Skeletal muscle tissue (tissue), 4 donors: ENCODE results near the gene MYO9B. TPM values are rescaled to one million over a fixed set of nuclear protein-coding genes. Genes with fewer than 3 reads are reported as not detected.

Experiments used
- H3K27ac ChIP-seq: one replicate; pipeline ENCODE4 v1.7.0; 2013; ENCODE audit warnings: mild to moderate bottlenecking, low read depth, low read length, inconsistent platforms
- H3K27me3 ChIP-seq, 3 donors: one replicate each; pipeline ENCODE4 v1.7.0; 2013; ENCODE audit warnings: low read length in 3 of 3; ENCODE audit not compliant: control insufficient read depth in 3 of 3, insufficient read depth in 3 of 3
- H3K36me3 ChIP-seq, 3 donors: one replicate each; pipeline ENCODE4 v1.7.0; 2013; ENCODE audit warnings: low read length in 3 of 3; ENCODE audit not compliant: control insufficient read depth in 3 of 3, insufficient read depth in 3 of 3
- H3K4me1 ChIP-seq, 3 donors: one replicate each; pipeline ENCODE4 v1.7.0; 2013; ENCODE audit warnings: low read length in 3 of 3, mild to moderate bottlenecking in 3 of 3; ENCODE audit not compliant: control insufficient read depth in 3 of 3, insufficient read depth in 3 of 3
- H3K4me3 ChIP-seq, 3 donors: one replicate each; pipeline ENCODE4 v1.7.0; 2013; ENCODE audit warnings: low read length in 3 of 3
- H3K9ac ChIP-seq, 3 donors: one replicate each; pipeline ENCODE4 v1.7.0; 2013; ENCODE audit warnings: low read length in 3 of 3, mild to moderate bottlenecking in 3 of 3, moderate library complexity in 2 of 3, low read depth in 1 of 3
- H3K9me3 ChIP-seq, 3 donors: one replicate each; pipeline ENCODE4 v1.7.0; 2013; ENCODE audit warnings: low read length in 3 of 3; ENCODE audit not compliant: control insufficient read depth in 3 of 3
- total RNA-seq: library from RNA; depleted of rRNA; stranded (reverse); fragments of >200 nt; gene quantifications from one replicate; pipeline ENCODE4 v1.2.3, GENCODE V29; 2014
- donor health status: Osteomylitis.

The MYO9B gene
- total RNA-seq, 1 donor from 2014 or later, result 12.5 TPM

DNA sequence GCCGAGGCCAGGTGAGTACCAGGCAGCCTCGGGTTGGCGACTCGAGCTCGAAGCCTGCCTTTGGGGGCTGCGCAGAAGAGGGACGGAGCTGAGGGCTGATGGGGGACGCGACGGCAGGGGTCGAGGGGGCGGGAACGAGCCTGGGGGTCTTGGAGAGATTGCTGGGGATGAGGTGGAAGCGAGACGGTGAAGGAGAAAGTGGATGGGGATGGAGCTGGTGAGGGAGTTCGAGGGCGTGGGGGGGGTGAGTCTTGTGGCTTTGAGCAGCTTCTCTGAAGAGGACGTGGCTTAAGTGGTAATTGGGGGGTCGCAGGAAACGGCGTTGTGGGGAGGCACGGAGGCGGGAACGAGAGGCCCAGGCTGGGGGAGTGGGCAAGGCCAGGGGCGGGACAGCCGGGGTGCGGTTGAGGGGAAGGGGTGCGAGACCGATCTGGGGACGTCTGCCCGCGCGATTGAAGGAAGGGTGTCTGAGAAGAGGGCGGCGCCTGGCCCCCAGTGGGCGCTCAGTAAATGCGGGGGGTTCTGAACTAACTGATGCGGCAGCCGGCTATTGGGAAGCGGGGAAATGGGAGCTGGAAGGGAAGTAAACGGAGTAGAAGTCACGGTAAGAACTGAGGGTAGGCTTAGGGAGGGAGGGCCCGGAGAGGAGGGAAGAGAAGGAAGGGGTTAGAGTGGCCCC is 426 bp downstream of the MYO9B start:
- Histone ChIP-seq H3K9ac (peak overlapping the region; percentile 58 to 83 (median 65)), H3K4me1 (peaks cover 28 to 51% (median 39%) of the 10 kb centered on the region in 3 donors), H3K4me3 (peak overlapping the region; percentile 77 to 81 (median 80)), H3K36me3 (peaks cover 0 to 8% (median 0%) of the 10 kb centered on the region in 3 donors), H3K27me3 (no peaks in the 10 kb centered on the region), H3K27ac (peak overlapping the region; percentile 57), H3K9me3 (no peaks in the 10 kb centered on the region)

DNA sequence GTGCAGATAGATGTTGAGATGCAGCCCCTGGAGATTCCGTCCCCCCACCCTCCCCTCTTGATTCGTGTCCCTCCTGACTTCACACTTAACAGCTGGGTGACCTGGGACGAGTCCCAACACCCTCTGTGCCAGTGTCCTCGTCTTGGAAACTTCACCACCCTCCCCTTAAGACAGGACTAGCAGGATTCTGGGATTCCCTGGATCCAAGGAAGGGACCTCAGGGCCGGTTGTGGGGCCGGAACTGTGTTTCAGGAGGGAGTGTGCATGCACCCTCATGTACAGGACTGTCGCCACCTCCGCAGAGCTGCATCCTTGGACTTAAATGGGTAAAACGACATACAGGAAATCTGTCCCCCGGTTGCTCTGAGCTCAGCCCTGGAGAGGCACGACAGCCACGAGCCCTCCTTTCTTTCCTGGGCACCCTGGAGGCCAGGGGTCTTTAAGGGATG is 990 bp downstream of the MYO9B start:
- H3K4me1 ChIP-seq, result peaks cover 28 to 51% (median 39%) of the 10 kb centered on the region in 3 donors
- no peaks in the 10 kb centered on the region for H3K9me3 ChIP-seq
- peak overlapping the region; percentile 77 to 81 (median 80) for H3K4me3 ChIP-seq
- no peaks in the 10 kb centered on the region for H3K27me3 ChIP-seq
- peak overlapping the region; percentile 58 to 83 (median 65) for H3K9ac ChIP-seq
- peaks cover 0 to 3% (median 0%) of the 10 kb centered on the region in 3 donors for H3K36me3 ChIP-seq
- H3K27ac ChIP-seq, result peak overlapping the region; percentile 57

DNA sequence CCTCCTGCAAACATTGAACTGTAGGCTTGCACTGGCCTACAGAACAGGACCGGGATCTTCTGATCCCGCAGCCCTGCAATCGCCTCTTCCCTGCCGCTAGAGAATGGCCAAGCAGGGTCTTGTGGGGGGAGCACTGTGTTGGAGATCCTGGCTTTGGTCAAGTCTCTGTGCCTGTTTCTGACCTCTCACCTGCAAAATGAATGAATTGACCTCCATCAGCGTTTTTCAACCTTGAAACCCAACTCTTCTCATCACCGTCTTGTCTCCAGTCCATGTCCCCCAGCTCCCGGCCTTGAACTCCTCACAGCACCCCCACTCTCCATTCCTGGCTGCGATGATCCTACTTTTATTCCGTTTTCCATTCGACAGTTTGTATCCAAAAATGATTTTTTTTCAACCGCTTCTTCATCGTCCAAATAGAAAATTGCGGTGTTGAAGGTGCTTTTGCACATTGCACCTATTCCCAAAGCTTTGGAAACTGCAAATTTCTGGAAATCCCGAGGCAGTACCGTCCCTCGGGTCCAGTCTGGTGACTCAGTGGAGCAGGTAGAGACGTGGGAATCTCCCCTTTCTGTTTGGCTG is 2.0 kb downstream of the MYO9B start:
- Histone ChIP-seq H3K36me3 (peaks cover 0 to 3% (median 0%) of the 10 kb centered on the region in 3 donors), H3K27me3 (no peaks in the 10 kb centered on the region), H3K27ac (no peak overlapping the region), H3K4me1 (peaks cover 28 to 56% (median 44%) of the 10 kb centered on the region in 3 donors), H3K9ac (no peak overlapping the region), H3K9me3 (no peaks in the 10 kb centered on the region), H3K4me3 (no peak overlapping the region)

DNA sequence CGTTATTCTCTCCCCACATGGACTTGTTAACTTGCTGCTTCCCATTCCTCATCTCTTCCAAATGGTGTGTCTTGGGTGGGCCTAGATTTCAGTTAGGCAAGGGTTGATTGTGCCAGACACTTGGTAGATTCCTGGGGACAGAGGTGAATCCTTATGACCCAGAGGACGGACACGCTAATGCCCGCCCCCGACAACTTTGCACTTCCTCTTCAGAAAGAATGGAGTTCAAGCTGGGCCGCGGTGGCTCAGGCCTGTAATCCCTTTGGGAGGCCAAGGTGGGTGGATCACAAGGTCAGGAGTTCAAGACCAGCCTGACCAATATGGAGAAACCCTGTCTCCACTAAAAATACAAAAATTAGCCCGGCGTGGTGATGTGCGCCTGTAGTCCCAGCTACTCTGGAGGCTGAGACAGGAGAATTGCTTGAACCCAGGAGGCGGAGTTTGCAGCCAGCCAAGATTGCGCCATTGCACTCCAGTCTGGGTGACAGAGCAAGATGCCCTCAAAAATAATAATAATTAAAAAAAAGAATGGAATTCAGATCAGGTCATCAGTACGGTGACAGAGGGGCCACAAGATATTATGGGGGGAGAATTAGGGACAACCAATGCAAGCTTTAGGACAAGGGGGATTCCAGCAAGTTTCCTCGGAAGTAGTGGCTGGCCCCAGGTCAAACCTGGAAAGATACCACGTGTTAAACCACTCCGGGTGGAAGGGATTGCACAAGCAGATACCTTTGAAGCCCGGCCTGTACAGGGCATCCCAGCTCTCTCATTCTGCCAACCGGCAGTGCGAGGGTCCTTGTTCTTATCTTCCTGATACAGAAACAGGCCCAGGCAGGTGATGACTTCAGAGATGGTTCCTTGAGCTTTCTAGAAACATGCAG is 2.7 kb downstream of the MYO9B start:
- Histone ChIP-seq H3K4me3 (no peak overlapping the region), H3K27ac (no peak overlapping the region), H3K9me3 (no peaks in the 10 kb centered on the region), H3K27me3 (no peaks in the 10 kb centered on the region), H3K36me3 (no peaks in the 10 kb centered on the region), H3K4me1 (peaks cover 28 to 56% (median 47%) of the 10 kb centered on the region in 3 donors), H3K9ac (no peak overlapping the region)

DNA sequence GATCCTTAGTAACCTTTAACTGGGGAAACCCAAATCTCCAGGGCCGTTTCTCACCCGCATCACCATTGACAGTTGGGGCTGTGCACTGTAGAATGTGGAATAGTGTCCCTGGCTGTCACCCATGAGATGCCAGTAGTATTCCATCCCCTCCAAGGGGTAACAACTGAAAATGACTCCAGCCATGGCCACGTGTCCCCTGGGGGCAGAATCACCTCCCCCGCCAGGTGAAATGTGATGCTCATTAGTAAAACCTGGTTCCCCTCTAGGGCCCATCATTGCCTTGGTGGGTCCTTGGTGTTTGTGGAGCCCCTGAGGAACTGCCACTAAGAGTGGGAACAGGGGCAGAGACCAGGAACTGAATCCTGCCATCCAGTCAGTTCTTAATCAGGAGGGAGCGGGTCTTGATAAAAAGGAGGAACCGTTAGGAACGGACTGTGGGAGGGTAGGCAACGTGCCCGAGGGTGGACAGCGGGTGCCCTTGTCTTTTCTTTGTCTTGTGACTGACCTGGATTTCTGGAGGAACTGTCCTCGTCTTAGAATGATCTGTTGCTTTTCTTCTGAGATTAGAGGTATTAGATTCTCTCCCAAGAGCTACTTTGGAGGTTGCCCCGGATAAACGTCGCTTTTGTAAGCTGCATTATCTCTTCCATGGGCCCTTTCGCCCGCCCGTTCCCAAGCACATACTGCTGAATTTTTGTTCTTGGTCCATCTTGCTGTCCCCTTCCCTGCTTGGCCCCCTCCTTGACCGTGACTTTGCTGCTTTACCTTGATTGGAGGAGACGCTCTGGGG is 3.5 kb downstream of the MYO9B start:
- Histone ChIP-seq H3K9me3 (no peaks in the 10 kb centered on the region), H3K4me3 (peak overlapping the region in 2 of 3 donors; percentile 54 to 58), H3K27ac (peak overlapping the region; percentile 77), H3K36me3 (no peaks in the 10 kb centered on the region), H3K4me1 (peaks cover 26 to 54% (median 44%) of the 10 kb centered on the region in 3 donors), H3K9ac (peak overlapping the region in 2 of 3 donors; percentile 53 to 70), H3K27me3 (no peaks in the 10 kb centered on the region)

DNA sequence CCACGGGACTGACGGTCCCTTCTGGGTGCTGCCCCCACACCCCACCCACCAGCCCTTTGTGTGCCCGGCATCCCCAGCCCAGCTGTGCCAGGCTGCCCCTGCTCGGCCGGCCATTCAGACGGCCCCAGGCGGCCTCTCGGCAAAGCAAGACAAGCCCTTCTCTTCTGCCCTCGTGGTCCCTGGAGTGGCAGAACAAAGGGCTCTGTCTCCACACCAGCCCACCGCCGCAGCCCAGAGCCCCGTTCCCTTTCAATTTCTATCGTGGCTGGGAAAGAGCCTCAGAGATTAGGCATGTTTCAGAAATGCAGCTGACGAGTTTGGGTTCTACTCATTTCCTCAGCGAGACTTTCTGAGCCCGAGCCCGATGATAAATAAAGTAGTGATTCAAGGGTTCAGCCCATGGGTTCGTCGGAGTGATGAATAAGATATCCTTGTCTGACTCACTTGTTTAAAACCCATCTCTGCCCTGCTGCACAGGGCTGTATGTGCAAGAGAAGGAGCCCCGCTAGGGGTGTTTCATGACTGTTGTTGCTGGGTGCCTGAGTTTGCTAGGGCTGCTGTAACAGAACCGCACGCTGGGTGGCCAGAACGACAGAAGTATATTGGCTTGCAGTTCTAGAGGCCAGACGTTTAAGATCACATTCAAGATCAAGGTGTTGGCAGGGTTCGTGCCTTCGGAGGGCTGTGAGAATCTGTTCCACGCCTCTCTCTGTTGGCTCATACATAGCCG is 4.3 kb downstream of the MYO9B start:
- Histone ChIP-seq H3K9ac (peak overlapping the region in 2 of 3 donors; percentile 53 to 70), H3K36me3 (no peaks in the 10 kb centered on the region), H3K27me3 (no peaks in the 10 kb centered on the region), H3K27ac (peak overlapping the region; percentile 77), H3K9me3 (no peaks in the 10 kb centered on the region), H3K4me1 (peaks cover 18 to 46% (median 36%) of the 10 kb centered on the region in 3 donors), H3K4me3 (peak overlapping the region; percentile 43 to 58 (median 54))

DNA sequence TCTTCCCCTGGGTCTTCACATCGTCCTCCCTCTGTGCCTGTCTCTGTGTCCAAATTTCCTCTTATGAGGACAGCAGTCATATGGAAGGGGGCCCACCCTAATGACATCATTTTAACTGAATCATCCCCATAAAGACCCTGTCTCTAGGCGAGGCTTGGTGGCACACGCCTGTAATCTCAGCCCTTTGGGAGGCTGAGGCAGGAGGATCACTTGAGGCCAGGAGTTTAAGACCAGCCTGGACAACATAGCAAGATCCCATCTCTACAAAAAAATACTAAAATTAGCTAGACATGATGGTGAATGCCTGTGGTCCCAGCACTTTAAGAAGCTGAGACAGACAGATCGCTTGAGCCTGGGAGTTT is 4.8 kb downstream of the MYO9B start:
- peak overlapping the region in 2 of 3 donors; percentile 53 to 70 for H3K9ac ChIP-seq
- peaks cover 15 to 43% (median 34%) of the 10 kb centered on the region in 3 donors for H3K4me1 ChIP-seq
- peak overlapping the region in 1 of 3 donors; percentile 58 for H3K4me3 ChIP-seq
- no peaks in the 10 kb centered on the region for H3K9me3 ChIP-seq
- no peaks in the 10 kb centered on the region for H3K27me3 ChIP-seq
- peak overlapping the region; percentile 77 for H3K27ac ChIP-seq
- H3K36me3 ChIP-seq, result no peaks in the 10 kb centered on the region

DNA sequence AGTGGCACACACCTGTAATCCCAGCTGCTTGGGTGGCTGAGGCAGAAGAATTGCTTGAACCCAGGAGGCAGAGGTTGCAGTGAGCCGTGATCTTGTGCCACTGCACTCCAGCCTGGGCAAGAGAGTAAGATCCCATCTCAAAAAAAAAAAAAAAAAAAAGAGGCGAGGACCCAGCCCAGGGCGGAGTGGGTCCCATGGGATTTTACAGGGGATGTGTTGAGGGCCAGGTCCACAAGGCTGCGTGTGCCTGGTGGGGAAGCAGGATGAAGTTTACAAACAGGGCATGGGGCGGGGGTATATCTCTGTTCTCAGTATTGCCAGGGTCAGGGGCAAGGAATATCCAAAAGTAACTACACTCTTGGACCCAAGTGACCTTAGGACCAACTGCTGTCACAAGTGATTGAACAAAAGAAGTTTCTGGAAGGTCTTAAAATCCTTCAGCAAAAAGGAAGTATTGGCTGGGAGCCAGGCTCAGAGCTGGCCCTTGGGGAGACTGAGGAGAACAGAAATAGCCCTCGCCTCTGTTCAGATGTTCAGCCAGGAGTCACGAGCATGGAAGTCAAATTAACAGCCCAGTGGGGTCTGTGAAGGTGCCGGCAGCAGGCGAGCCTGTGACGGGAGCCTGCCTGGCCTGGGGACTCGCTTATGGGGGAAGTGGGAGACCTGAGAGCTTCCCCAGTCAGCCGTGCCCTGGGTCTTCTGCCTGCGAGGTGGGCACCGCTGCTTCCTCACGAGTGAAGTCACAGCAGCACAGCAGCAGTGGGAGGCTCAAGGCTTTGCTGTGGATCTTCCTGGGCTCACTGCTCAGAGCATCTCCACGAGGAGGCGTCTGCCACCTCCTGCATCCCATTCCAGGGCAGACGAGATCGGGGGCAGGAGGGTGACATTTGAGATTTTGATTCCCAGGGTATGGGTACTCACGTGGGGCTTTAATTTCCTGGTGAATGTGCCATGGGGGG is 6.4 kb downstream of the MYO9B start:
- no peaks in the 10 kb centered on the region for H3K27me3 ChIP-seq
- H3K9me3 ChIP-seq, result no peaks in the 10 kb centered on the region
- peaks cover 9 to 33% (median 23%) of the 10 kb centered on the region in 3 donors for H3K4me1 ChIP-seq
- peak overlapping the region in 1 of 3 donors; percentile 13 for H3K4me3 ChIP-seq
- H3K9ac ChIP-seq, result peak overlapping the region in 1 of 3 donors; percentile 50
- H3K27ac ChIP-seq, result no peak overlapping the region
- H3K36me3 ChIP-seq, result no peaks in the 10 kb centered on the region
